ENCODE results near the gene ZBTB5. TPM values are rescaled to one million over a fixed set of nuclear protein-coding genes. Genes with fewer than 3 reads are reported as not detected.

Gene ZBTB5
- total and polyA plus RNA-seq, 9 of the 15 experiments (the other 6 are each of a cell fraction or from before 2014, with no cell fraction given): 2.3 to 43.2 (median 15.5) TPM

- TF ChIP-seq, protein P1, sequence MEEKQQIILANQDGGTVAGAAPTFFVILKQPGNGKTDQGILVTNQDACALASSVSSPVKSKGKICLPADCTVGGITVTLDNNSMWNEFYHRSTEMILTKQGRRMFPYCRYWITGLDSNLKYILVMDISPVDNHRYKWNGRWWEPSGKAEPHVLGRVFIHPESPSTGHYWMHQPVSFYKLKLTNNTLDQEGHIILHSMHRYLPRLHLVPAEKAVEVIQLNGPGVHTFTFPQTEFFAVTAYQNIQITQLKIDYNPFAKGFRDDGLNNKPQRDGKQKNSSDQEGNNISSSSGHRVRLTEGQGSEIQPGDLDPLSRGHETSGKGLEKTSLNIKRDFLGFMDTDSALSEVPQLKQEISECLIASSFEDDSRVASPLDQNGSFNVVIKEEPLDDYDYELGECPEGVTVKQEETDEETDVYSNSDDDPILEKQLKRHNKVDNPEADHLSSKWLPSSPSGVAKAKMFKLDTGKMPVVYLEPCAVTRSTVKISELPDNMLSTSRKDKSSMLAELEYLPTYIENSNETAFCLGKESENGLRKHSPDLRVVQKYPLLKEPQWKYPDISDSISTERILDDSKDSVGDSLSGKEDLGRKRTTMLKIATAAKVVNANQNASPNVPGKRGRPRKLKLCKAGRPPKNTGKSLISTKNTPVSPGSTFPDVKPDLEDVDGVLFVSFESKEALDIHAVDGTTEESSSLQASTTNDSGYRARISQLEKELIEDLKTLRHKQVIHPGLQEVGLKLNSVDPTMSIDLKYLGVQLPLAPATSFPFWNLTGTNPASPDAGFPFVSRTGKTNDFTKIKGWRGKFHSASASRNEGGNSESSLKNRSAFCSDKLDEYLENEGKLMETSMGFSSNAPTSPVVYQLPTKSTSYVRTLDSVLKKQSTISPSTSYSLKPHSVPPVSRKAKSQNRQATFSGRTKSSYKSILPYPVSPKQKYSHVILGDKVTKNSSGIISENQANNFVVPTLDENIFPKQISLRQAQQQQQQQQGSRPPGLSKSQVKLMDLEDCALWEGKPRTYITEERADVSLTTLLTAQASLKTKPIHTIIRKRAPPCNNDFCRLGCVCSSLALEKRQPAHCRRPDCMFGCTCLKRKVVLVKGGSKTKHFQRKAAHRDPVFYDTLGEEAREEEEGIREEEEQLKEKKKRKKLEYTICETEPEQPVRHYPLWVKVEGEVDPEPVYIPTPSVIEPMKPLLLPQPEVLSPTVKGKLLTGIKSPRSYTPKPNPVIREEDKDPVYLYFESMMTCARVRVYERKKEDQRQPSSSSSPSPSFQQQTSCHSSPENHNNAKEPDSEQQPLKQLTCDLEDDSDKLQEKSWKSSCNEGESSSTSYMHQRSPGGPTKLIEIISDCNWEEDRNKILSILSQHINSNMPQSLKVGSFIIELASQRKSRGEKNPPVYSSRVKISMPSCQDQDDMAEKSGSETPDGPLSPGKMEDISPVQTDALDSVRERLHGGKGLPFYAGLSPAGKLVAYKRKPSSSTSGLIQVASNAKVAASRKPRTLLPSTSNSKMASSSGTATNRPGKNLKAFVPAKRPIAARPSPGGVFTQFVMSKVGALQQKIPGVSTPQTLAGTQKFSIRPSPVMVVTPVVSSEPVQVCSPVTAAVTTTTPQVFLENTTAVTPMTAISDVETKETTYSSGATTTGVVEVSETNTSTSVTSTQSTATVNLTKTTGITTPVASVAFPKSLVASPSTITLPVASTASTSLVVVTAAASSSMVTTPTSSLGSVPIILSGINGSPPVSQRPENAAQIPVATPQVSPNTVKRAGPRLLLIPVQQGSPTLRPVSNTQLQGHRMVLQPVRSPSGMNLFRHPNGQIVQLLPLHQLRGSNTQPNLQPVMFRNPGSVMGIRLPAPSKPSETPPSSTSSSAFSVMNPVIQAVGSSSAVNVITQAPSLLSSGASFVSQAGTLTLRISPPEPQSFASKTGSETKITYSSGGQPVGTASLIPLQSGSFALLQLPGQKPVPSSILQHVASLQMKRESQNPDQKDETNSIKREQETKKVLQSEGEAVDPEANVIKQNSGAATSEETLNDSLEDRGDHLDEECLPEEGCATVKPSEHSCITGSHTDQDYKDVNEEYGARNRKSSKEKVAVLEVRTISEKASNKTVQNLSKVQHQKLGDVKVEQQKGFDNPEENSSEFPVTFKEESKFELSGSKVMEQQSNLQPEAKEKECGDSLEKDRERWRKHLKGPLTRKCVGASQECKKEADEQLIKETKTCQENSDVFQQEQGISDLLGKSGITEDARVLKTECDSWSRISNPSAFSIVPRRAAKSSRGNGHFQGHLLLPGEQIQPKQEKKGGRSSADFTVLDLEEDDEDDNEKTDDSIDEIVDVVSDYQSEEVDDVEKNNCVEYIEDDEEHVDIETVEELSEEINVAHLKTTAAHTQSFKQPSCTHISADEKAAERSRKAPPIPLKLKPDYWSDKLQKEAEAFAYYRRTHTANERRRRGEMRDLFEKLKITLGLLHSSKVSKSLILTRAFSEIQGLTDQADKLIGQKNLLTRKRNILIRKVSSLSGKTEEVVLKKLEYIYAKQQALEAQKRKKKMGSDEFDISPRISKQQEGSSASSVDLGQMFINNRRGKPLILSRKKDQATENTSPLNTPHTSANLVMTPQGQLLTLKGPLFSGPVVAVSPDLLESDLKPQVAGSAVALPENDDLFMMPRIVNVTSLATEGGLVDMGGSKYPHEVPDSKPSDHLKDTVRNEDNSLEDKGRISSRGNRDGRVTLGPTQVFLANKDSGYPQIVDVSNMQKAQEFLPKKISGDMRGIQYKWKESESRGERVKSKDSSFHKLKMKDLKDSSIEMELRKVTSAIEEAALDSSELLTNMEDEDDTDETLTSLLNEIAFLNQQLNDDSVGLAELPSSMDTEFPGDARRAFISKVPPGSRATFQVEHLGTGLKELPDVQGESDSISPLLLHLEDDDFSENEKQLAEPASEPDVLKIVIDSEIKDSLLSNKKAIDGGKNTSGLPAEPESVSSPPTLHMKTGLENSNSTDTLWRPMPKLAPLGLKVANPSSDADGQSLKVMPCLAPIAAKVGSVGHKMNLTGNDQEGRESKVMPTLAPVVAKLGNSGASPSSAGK (IDR thresholded peaks at IDR 0.05): no peak
- no peak for TF ChIP-seq BRCA1 (IDR thresholded peaks at IDR 0.05)
- TF ChIP-seq BRCA1 (CRISPR knock-in tag; IDR thresholded peaks at IDR 0.05): no peak
- TF ChIP-seq ZNF197 (CRISPR knock-in tag; IDR thresholded peaks at IDR 0.05; ENCODE audit: low read depth): no peak
- no peak for TF ChIP-seq MAFK (IDR thresholded peaks at IDR 0.05; ENCODE audit: low read length)
- no peak for TF ChIP-seq BCL6 (CRISPR knock-in tag; IDR thresholded peaks at IDR 0.05)
- TF ChIP-seq PBX2 (CRISPR knock-in tag; IDR thresholded peaks at IDR 0.05; ENCODE audit: low read depth): no peak
- peak; percentile 44; the same call in 1 of the 2 replicates for TF ChIP-seq PBX2 (tag; conservative IDR thresholded peaks at IDR 0.05; ENCODE audit: low read depth)
- no peak for TF ChIP-seq MTA2 (IDR thresholded peaks at IDR 0.05; ENCODE audit: low read depth)
- no peak for TF ChIP-seq LARP7 (IDR thresholded peaks at IDR 0.05)
- no peak for TF ChIP-seq HOXB6 (CRISPR knock-in tag; IDR thresholded peaks at IDR 0.05; ENCODE audit: borderline replicate concordance)
- TF ChIP-seq SIX5 (IDR thresholded peaks at IDR 0.05; ENCODE audit: borderline replicate concordance in 1 of 2, insufficient read depth in 1 of 2, low read depth in 1 of 2, low read length in 2 of 2): no peak
- no peak for TF ChIP-seq FOXA1 (IDR thresholded peaks at IDR 0.05; ENCODE audit: borderline replicate concordance)
- peak; percentile 84; the same call in 1 of the 2 replicates for TF ChIP-seq ESRRA (IDR thresholded peaks at IDR 0.05; ENCODE audit: borderline replicate concordance, low read depth)
Observed at GRCh38 chr9:37465249-37466036, at the start of gene ZBTB5 (continued).

Measured in K562 (cell line).